ENCODE measurements around the gene VWA2. TPM values are rescaled to one million over a fixed set of nuclear protein-coding genes. Genes with fewer than 3 reads are reported as not detected.

Gene VWA2
- polyA plus RNA-seq, 2 of the 4 experiments (the other 2 are of a cell fraction), result not detected

DNA sequence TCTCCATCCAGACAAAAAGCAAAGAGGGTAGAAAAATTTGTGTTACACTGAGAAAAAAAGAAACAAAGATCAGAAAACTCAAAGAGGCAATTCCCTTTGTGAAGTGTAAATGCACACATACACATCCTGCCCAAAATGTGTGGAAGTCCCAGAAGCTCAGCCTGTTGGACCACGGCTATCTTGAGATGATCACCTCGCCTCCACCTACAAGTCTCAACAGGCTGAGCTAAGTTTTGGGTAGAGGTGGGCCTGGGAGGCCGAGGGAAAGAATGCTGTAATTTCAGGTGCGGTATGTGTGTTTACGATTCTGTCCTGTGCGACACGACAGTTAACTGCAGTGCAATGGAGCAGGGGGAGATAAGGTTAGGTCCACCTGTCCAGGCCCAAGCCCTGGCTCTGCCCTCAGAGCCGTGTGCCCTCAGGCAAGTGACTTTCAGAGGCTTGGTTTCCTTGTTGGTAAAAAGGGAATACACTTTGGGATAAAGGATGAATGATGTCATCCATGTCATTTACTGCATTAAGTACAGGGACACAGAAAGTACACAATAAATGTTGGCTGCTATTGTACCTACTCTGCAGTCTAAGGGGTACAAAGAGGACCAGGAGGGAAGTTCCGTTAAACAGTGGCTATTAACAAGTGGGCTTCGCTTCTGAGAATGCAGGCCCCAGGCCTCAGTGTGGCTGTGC is 97.9 kb downstream of the VWA2 start (continued):
- TF ChIP-seq HDAC2 (IDR thresholded peaks at IDR 0.05) (no peak), KDM1A (IDR thresholded peaks at IDR 0.05; ENCODE audit: low read depth) (no peak), NFE2L2 (conservative IDR thresholded peaks at IDR 0.05; ENCODE audit: low read length) (no peak)
- TF ChIP-seq, protein P1, sequence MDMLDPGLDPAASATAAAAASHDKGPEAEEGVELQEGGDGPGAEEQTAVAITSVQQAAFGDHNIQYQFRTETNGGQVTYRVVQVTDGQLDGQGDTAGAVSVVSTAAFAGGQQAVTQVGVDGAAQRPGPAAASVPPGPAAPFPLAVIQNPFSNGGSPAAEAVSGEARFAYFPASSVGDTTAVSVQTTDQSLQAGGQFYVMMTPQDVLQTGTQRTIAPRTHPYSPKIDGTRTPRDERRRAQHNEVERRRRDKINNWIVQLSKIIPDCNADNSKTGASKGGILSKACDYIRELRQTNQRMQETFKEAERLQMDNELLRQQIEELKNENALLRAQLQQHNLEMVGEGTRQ (IDR thresholded peaks at IDR 0.05), result no peak

DNA sequence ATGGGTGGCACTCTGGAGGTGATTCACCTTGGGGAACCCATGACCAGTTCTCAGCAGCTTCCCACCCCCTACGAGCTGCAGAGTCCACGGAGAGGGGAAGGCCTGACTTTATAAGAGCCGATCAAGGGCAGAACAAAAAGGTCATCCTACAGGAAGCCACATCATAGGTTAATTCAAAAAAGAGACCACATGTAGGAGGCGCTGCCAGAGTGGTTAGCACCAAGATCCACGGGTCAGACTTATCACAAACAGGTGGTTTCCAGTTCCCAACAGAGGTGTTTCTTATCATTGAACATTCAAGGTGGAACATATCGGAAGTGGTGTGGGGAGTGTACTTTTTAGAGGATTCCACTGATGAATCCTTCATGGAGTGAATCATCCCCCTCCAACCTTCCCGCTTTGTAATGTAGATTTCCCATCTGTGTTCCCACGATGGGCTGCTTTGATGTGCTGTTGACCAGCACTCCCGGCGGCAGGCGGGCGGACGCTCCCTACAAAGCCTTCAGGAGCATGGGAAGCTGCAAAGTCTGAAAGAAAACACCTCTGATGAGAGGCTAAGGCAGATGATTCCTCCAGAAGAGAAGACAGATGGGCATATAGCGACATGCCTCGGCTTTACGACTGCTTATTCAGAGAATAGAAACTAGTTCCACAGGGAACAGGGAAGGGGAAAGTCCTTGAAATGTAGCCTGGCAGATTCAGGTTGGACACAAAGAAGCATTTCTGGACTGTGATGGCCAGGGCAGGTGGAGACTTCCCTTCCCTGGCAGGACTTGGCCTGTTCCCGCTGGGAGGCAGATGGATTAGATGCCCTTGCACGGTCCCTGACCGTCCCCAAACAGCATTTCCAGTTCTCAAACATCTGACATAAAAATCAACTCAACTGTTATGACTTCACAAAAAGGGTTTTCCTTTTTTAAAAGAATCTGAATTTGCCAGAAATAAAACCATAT is 98.7 kb downstream of the VWA2 start:
- Histone ChIP-seq H3K4me2 (no peak overlapping the region), H3K27ac (no peak overlapping the region), H3K4me1 (no peaks in the 10 kb centered on the region), H3K9me3 (no peaks in the 10 kb centered on the region), H3K4me3 (no peak overlapping the region)
- TF ChIP-seq PHF8 (IDR thresholded peaks at IDR 0.05; ENCODE audit: borderline replicate concordance, low read depth) (no peak), TP53 (CRISPR knock-in tag; IDR thresholded peaks at IDR 0.05) (no peak), JUN (IDR thresholded peaks at IDR 0.05) (no peak), MAZ (IDR thresholded peaks at IDR 0.05; ENCODE audit: borderline replicate concordance, low read depth, low read length) (no peak), RAD21 (conservative IDR thresholded peaks at IDR 0.05 in 1 of 2, IDR thresholded peaks at IDR 0.05 in 1 of 2) (no peak), ZNF302 (CRISPR knock-in tag; IDR thresholded peaks at IDR 0.05) (no peak), HOXB13 (CRISPR knock-in tag; IDR thresholded peaks at IDR 0.05; ENCODE audit: low read depth) (no peak), HOXB5 (CRISPR knock-in tag; IDR thresholded peaks at IDR 0.05) (no peak), BHLHE40 (IDR thresholded peaks at IDR 0.05; ENCODE audit: low read depth, low read length) (no peak), MYC (IDR thresholded peaks at IDR 0.05; ENCODE audit: borderline replicate concordance, low read length) (no peak), EHF (CRISPR knock-in tag; IDR thresholded peaks at IDR 0.05) (no peak)
- TF ChIP-seq, protein P2, sequence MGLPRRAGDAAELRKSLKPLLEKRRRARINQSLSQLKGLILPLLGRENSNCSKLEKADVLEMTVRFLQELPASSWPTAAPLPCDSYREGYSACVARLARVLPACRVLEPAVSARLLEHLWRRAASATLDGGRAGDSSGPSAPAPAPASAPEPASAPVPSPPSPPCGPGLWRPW (IDR thresholded peaks at IDR 0.05), result no peak
- TF ChIP-seq, protein P3, sequence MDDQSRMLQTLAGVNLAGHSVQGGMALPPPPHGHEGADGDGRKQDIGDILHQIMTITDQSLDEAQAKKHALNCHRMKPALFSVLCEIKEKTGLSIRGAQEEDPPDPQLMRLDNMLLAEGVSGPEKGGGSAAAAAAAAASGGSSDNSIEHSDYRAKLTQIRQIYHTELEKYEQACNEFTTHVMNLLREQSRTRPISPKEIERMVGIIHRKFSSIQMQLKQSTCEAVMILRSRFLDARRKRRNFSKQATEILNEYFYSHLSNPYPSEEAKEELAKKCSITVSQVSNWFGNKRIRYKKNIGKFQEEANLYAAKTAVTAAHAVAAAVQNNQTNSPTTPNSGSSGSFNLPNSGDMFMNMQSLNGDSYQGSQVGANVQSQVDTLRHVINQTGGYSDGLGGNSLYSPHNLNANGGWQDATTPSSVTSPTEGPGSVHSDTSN (IDR thresholded peaks at IDR 0.05), result no peak
- FAIRE-seq (no peak), DNase-seq (ENCODE audit: low read depth in 1 of 2, low spot score in 1 of 2) (no peak), ATAC-seq (no peak)
- ChIA-PET CTCF (interaction anchor here (0.7 to 2.9 kb wide), 2 partner anchors 11 to 34 kb away, joined by 3 to 9 read pairs; no protein-coding TSS in a partner anchor), POLR2A (no interaction called here)
- 90% methylated on average over 19 of the region's 19 CpGs for WGBS (ENCODE audit: missing lambda C conversion rate)

DNA sequence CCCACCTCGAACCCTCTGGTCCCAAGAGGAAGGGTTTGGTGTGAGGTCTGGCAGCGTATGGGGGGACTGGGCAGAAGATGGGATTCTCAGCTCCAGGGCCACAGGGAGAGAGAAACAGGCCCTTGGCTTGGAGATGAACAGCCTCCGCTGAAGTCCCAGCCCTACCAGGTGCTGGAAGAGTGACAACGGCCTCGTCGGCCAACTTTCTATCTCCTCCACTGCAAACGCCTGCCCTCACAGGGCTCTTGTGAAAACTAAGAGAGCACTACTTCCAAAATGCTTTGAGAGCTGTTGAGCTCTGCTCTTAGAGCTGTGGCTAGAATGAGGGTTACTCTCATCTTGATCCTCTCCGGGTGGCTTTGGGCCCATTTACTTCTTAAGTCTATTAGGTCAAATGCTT is 101.8 kb downstream of the VWA2 start:
- ChIA-PET POLR2A (no interaction called here), CTCF (interaction anchor here (0.8 to 1.3 kb wide), 4 partner anchors 10 to 63 kb away, joined by 3 to 9 read pairs (median 3); no protein-coding TSS in a partner anchor)
- no peak overlapping the region for H3K27ac ChIP-seq
- TF ChIP-seq ZNF302 (CRISPR knock-in tag; IDR thresholded peaks at IDR 0.05) (no peak), BHLHE40 (IDR thresholded peaks at IDR 0.05; ENCODE audit: low read depth, low read length) (no peak), KDM1A (IDR thresholded peaks at IDR 0.05; ENCODE audit: low read depth) (no peak), POLR2AphosphoS2 (conservative IDR thresholded peaks at IDR 0.05; ENCODE audit: low read length) (no peak)
- no peak for ATAC-seq
- no peak for FAIRE-seq
- no peaks in the 10 kb centered on the region for H3K9me3 ChIP-seq
- no peak for DNase-seq (ENCODE audit: low read depth in 1 of 2, low spot score in 1 of 2)
- no peak overlapping the region for H3K4me3 ChIP-seq
- peaks cover 11% of the 10 kb centered on the region; the same call in 2 of the 3 replicates for H3K4me1 ChIP-seq
- 98% methylated on average over 8 of the region's 8 CpGs for WGBS (ENCODE audit: missing lambda C conversion rate)
- H3K4me2 ChIP-seq, result no peak overlapping the region

Other genes with a start within 250 kb of the VWA2 start
- 0.36 and 0.58 TPM in 2 replicates for gene ADRB1, start 195.4 kb upstream of the VWA2 start, polyA plus RNA-seq (2011; rRNA removed)
- gene ADRB1, start 195.4 kb upstream of the VWA2 start, polyA plus RNA-seq (2017; fragmentation: RNase III; extraction: RNeasy Plus Mini Kit Qiagen cat#74134 plus additional on column Dnase treatment), result 0.62 to 0.75 TPM (median 0.66 TPM) in 3 replicates
- 8.3 and 13.4 TPM in 2 replicates for gene CCDC186, start 65.1 kb upstream of the VWA2 start, polyA plus RNA-seq (2011; rRNA removed)
- gene CCDC186, start 65.1 kb upstream of the VWA2 start, polyA plus RNA-seq (2017; fragmentation: RNase III; extraction: RNeasy Plus Mini Kit Qiagen cat#74134 plus additional on column Dnase treatment), result 6.6 to 7.4 TPM (median 6.8 TPM) in 3 replicates
- not detected in 2 replicates for gene TDRD1, start 59.9 kb upstream of the VWA2 start, polyA plus RNA-seq (2011; rRNA removed)
- gene TDRD1, start 59.9 kb upstream of the VWA2 start, polyA plus RNA-seq (2017; fragmentation: RNase III; extraction: RNeasy Plus Mini Kit Qiagen cat#74134 plus additional on column Dnase treatment), result not detected in 3 replicates
- gene AFAP1L2, start 165.2 kb downstream of the VWA2 start, polyA plus RNA-seq (2011; rRNA removed), result 17.6 and 19.6 TPM in 2 replicates
- 26.6 to 35.0 TPM (median 27.3 TPM) in 3 replicates for gene AFAP1L2, start 165.2 kb downstream of the VWA2 start, polyA plus RNA-seq (2017; fragmentation: RNase III; extraction: RNeasy Plus Mini Kit Qiagen cat#74134 plus additional on column Dnase treatment)

All from A549 (cell line).